CD4-positive, alpha-beta T cell treated with Interferon gamma for 1 hour (primary cell): ENCODE data around the gene LRRC30.

ENCODE experiments used
- DNase-seq: peaks from one replicate; pipeline ENCODE4 v3.0.0-alpha.2; 2020

The LRRC30 gene

DNA sequence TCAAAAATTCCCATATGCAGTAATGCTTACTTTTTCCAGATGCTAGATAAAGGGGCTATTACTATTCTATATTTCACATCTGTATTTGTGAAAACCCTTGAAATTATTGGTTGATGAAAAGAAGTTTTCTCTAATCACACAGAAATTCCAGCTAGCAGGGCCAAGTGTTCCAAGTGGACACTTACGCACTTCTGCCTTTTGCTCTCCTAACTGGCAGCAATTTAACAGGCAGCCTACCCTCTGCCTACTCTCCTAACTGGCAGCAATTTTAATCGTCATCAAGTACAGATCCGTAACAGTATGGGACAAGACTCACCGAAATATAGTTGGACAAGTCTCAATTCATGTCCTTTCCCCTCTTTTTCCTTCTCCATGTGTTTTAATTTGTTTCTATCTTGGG is 12.0 kb downstream of the LRRC30 start:
- DNase-seq: no peak

- DNase-seq: no peak
Measured at GRCh38 chr18:7248877-7249276, 18.0 kb downstream of the LRRC30 start.

DNA sequence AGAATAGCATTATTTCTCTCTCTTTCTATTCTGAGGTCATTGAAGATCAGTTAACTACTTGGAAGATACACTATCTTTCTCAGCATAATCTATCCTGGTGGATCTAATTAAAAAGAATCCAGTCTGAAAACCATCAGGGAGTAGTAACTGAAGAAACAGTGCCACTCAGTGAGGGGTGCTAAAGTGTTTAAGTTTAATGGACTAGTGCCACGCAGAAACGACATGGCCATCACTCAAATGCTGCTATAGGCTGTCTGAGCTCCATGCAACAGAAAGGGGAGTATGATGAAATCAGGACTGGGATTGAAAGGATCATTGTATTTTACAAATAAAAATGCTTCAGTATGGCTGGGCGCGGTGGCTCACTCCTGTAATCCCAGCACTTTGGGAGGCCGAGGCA is 23.3 kb downstream of the LRRC30 start:
- no peak for DNase-seq

GRCh38 chr18:7255054-7255453 is 24.2 kb downstream of the LRRC30 start:
- no peak for DNase-seq

- no peak for DNase-seq
Measured at GRCh38 chr18:7255643-7256042, 24.8 kb downstream of the LRRC30 start.

DNA sequence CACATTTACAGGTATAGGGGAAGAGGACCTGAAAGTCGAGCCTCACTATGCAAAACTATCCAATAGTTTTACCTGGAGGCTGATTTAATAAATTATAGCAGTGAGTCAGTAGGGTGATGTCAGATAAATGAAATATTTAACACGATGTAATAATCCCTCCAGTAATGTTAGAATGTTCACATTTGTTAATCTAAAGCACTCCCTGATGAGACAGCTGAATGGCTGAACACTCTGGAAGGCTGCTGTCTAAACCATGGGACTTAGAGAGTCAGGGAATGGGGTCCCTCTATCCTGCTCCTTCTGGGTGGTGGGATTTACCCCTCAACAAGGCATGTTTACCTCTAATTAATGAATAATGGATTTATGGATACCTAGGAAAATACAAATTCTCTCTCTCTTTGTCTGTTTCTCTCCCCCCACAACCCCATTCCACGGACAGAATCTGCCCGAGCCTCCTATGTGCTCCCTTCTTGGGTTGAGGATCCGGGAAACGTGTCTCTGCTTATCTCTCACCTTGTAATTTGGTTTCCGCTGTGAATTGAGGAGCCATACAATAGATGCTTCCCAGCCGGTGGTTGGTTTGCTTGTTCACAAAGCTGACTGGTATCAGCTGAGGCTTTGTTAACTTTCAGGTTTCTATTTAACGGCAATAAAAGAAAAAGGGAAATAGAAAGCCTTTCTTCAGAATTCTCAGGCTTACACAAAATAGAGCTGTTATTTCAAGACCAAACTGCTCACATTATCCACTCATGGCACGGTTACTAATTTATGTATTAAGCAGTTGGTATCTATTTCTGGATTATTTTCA is 25.9 kb downstream of the LRRC30 start:
- DNase-seq: no peak

GRCh38 chr18:7257426-7257740 is 26.5 kb downstream of the LRRC30 start:
- DNase-seq: no peak

- no peak for DNase-seq
Measured at GRCh38 chr18:7259475-7259874, 28.6 kb downstream of the LRRC30 start.

DNA sequence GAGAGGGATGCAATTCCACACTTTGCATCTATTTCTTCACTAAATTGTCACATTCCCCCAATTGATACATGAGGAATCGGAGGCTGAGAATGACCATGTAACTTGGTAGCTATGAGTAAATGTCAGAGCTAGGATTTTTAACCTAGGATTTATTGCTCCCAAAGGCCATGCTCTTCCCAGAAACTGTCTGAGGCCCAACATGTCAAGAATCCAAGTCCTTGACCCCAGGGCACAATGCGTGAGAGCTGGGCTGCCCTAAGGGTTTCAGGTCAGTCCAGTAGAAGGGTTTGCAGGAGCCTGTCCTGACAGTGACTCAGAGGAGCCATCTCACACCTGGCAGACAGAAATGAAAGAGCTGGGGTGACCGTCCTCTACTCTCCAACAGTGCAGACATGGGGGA is 30.3 kb downstream of the LRRC30 start:
- no peak for DNase-seq

GRCh38 chr18:7267973-7268372 is 37.1 kb downstream of the LRRC30 start:
- DNase-seq: no peak

DNA sequence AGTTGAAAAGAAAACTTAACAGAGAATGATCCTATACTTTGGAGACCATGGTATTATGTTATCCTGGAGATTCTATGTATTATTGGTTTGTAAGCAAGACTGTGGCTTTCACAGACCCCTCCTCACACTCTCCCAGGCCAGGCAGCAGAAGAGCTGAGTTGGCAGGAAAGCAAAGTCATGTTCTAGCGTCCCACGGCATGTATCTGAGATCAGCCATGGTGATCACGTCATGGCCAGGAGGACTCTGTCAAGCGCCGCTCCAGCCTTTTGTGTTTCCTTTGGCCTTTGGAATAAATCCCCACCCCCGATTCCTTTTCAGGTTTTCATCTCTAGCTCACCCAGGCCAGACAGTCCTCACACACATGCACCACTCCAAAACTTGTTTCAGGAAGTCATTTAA is 39.1 kb downstream of the LRRC30 start:
- DNase-seq: no peak

DNA sequence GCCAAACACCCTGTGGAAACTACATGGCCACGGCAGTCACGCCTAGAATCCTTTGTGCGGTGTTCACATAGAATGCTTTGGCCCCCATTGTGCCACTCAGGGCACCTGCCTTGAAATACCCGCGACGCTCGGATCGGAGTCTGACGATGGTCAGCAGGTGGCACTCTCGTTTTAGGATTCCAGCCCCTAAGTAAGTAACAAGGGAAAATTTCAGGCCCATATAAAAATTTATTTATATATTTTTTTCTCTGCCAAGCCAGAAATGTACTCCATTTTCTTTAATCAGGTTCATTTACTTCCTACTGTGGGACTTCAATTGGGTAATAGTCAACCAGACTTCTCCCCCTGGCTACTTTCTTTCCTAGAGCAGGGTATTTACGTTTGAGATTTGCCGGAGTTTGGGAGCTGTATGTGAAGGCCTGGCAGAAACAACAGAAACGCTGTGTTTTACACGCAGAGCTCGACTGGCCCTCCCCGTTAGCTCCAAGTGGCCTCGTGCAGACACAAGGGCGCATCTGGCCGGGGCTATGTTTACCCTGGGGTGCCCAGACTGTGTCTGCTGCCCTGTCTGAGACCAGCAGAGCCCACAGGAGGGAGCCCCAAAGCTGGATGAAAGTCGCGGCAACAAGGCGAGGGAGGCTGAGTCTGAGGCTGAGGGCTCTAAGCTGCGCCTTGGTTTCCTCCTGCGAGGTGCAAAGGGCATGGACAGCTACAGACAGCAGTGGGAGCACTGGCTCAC is 41.6 kb downstream of the LRRC30 start:
- no peak for DNase-seq

GRCh38 chr18:7273301-7273921 is 42.5 kb downstream of the LRRC30 start:
- DNase-seq: peak; percentile 8

- DNase-seq: no peak
Measured at GRCh38 chr18:7281579-7281978, 50.7 kb downstream of the LRRC30 start.
